ENCODE measurements around the gene SORL1.

The SORL1 gene

GRCh38 chr11:121547574-121547973 lies 95.5 kb downstream of the SORL1 start:
- no peak for DNase-seq

- no peak for DNase-seq
Observed at GRCh38 chr11:121550247-121551030, 98.3 kb downstream of the SORL1 start.

- DNase-seq, result no peak
Observed at GRCh38 chr11:121551463-121551862, 99.3 kb downstream of the SORL1 start.

GRCh38 chr11:121552154-121552553 lies 100.0 kb downstream of the SORL1 start:
- DNase-seq, result no peak

GRCh38 chr11:121552644-121553043 lies 100.5 kb downstream of the SORL1 start:
- no peak for DNase-seq

GRCh38 chr11:121553389-121553788 lies 101.3 kb downstream of the SORL1 start:
- DNase-seq, result no peak

GRCh38 chr11:121553806-121554205 lies 101.7 kb downstream of the SORL1 start:
- DNase-seq, result no peak

- no peak for DNase-seq
Observed at GRCh38 chr11:121554552-121554951, 102.4 kb downstream of the SORL1 start.

GRCh38 chr11:121555121-121555520 lies 103.0 kb downstream of the SORL1 start:
- DNase-seq, result no peak

- DNase-seq, result no peak
Observed at GRCh38 chr11:121556937-121557336, 104.8 kb downstream of the SORL1 start.

GRCh38 chr11:121557348-121557747 lies 105.2 kb downstream of the SORL1 start:
- no peak for DNase-seq

GRCh38 chr11:121559606-121560200 lies 107.6 kb downstream of the SORL1 start:
- DNase-seq, result no peak

GRCh38 chr11:121560236-121560635 lies 108.1 kb downstream of the SORL1 start:
- no peak for DNase-seq

GRCh38 chr11:121561240-121561639 lies 109.1 kb downstream of the SORL1 start:
- DNase-seq, result no peak

GRCh38 chr11:121561716-121562115 lies 109.6 kb downstream of the SORL1 start:
- DNase-seq, result no peak

- DNase-seq, result no peak
Observed at GRCh38 chr11:121563003-121563402, 110.9 kb downstream of the SORL1 start.

- DNase-seq, result no peak
Observed at GRCh38 chr11:121563900-121564822, 112.0 kb downstream of the SORL1 start.

- no peak for DNase-seq
Observed at GRCh38 chr11:121564948-121565684, 113.0 kb downstream of the SORL1 start.

GRCh38 chr11:121566279-121567168 lies 114.4 kb downstream of the SORL1 start:
- DNase-seq, result no peak

GRCh38 chr11:121567995-121568394 lies 115.9 kb downstream of the SORL1 start:
- DNase-seq, result no peak
